ENCODE measurements around the gene TRIM47. TPM values are rescaled to one million over a fixed set of nuclear protein-coding genes. Genes with fewer than 3 reads are reported as not detected.
"Not testable (repeated sequence)": the region's sequence is repeated elsewhere in the genome, so short reads cannot be mapped to it uniquely, and the experiment has no call there.

Gene TRIM47
- total RNA-seq, 6 experiments from 2014 or later = 9.1 to 27.0 (median 21.5) TPM

DNA sequence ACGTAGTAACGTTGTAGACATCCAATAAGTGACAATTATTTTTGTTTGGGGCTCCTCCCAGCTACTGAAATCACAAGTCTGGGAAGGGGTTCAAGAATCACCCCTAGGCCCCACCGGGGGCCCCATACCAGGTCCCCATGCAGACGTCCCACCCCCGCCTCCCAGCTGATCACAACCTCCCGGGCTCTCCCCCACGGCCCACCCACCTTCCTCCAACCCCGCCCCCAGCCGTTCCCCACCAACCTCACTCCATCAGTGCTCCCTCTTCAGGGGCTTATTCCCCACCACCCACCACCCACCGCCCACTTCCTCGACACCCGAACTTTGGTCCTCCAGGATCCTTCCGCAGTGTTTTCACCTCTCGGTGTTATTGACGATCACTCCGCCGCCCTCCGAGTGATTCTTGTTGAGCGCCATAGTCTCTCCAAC, 23.5 kb downstream of the TRIM47 start:
- no peaks in the 10 kb centered on the region for H3K9me3 ChIP-seq
- H3K36me3 ChIP-seq = peaks cover 0 to 17% (median 9%) of the 10 kb centered on the region in 4 donors
- peak overlapping the region; percentile 64 to 98 (median 68) for H3K4me3 ChIP-seq
- TF ChIP-seq, protein P1, sequence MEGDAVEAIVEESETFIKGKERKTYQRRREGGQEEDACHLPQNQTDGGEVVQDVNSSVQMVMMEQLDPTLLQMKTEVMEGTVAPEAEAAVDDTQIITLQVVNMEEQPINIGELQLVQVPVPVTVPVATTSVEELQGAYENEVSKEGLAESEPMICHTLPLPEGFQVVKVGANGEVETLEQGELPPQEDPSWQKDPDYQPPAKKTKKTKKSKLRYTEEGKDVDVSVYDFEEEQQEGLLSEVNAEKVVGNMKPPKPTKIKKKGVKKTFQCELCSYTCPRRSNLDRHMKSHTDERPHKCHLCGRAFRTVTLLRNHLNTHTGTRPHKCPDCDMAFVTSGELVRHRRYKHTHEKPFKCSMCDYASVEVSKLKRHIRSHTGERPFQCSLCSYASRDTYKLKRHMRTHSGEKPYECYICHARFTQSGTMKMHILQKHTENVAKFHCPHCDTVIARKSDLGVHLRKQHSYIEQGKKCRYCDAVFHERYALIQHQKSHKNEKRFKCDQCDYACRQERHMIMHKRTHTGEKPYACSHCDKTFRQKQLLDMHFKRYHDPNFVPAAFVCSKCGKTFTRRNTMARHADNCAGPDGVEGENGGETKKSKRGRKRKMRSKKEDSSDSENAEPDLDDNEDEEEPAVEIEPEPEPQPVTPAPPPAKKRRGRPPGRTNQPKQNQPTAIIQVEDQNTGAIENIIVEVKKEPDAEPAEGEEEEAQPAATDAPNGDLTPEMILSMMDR (IDR thresholded peaks at IDR 0.05) = no peak
- TF ChIP-seq POLR2A (IDR thresholded peaks at IDR 0.05) = no peak
- ATAC-seq = peak; percentile 2 to 23 (median 4)
- peaks cover 0 to 49% (median 23%) of the 10 kb centered on the region in 4 donors for H3K4me1 ChIP-seq
- H3K27ac ChIP-seq = peak overlapping the region; percentile 87 to 100 (median 97)
- DNase-seq = peak in 2 of 3 donors; percentile 67 to 70
- no peaks in the 10 kb centered on the region for H3K27me3 ChIP-seq
- intact Hi-C loops (cut with DNase I) = no loop called here
- WGBS (ENCODE audit: insufficient coverage, low coverage, low lambda C conversion rate, missing lambda C conversion rate) = 0% methylated on average over 18 of the region's 19 CpGs

DNA sequence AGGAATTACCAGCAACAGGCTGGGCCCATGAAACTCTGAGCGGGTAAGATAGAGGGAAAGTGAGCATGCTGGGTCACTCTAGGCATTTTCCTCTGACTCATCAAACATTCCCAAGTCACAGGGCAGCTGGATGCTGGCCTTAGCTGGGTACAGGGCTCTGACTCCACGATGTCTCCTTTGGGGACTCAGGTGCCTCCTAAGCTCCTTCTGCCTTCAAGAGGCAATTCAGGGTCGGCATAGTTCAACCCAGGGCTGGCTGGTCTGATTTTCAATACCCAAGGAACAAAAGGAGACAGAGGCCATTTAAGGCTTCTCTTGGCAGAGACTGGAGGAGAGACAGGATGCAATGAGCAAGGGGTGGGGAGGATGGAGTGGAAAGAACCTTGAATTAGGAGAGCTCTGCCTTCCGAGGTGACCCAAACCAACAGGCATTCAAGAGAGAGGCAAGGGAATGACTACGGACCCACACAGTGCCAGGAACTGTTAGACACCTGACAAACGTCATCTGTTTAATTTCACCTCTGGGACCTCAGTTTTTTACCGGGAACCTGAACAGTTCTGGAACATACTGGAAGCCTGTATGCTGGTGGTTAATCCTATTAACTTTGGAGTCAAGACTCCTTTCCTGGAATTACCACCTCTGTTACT, 24.2 kb downstream of the TRIM47 start:
- Histone ChIP-seq H3K27ac (peak overlapping the region; percentile 87 to 100 (median 97)), H3K36me3 (peaks cover 2 to 24% (median 13%) of the 10 kb centered on the region in 4 donors), H3K4me1 (peaks cover 0 to 55% (median 23%) of the 10 kb centered on the region in 4 donors), H3K4me3 (peak overlapping the region; percentile 64 to 98 (median 68)), H3K27me3 (no peaks in the 10 kb centered on the region), H3K9me3 (no peaks in the 10 kb centered on the region)
- TF ChIP-seq POLR2A (IDR thresholded peaks at IDR 0.05) = peak; percentile 60
- TF ChIP-seq, protein P1 (IDR thresholded peaks at IDR 0.05) = no peak
- WGBS (ENCODE audit: insufficient coverage, low coverage, low lambda C conversion rate, missing lambda C conversion rate) = 13% methylated on average over 7 of the region's 7 CpGs
- peak in 2 of 3 donors; percentile 45 to 54 for DNase-seq
- ATAC-seq = peak in 3 of 4 donors; percentile 9 to 32 (median 26)
- intact Hi-C loops (cut with DNase I) = no loop called here

DNA sequence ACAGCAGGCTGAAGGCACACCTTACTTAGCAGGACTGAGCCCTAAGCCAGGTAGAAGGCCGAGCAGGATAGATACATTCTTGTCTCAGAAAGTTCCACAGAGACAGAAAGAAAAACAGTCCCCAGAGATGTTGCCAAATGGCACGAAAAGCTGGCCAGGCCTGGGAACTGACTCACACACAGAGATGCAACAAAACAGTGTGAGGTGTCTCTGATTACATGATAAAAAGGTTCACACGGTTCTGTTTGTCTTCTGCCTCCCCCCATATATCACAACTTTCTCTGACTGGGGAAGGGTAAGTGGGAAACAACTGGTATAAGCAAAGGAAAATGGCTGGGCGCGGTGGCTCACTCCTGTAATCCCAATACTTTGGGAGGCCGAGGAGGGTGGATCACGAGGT, 24.9 kb downstream of the TRIM47 start:
- 60% methylated on average over 7 of the region's 7 CpGs for WGBS (ENCODE audit: insufficient coverage, low coverage, low lambda C conversion rate, missing lambda C conversion rate)
- ATAC-seq = peak in 1 of 4 donors; percentile 1
- no peak for DNase-seq
- Histone ChIP-seq H3K27ac (peak overlapping the region; percentile 87 to 100 (median 97)), H3K36me3 (peaks cover 4 to 32% (median 16%) of the 10 kb centered on the region in 4 donors), H3K4me1 (peaks cover 0 to 60% (median 23%) of the 10 kb centered on the region in 4 donors), H3K4me3 (peak overlapping the region in 2 of 3 donors; percentile 64 to 68), H3K27me3 (no peaks in the 10 kb centered on the region), H3K9me3 (no peaks in the 10 kb centered on the region)
- TF ChIP-seq, protein P1 (IDR thresholded peaks at IDR 0.05) = no peak
- no peak for TF ChIP-seq POLR2A (IDR thresholded peaks at IDR 0.05)
- intact Hi-C loops (cut with DNase I) = no loop called here

DNA sequence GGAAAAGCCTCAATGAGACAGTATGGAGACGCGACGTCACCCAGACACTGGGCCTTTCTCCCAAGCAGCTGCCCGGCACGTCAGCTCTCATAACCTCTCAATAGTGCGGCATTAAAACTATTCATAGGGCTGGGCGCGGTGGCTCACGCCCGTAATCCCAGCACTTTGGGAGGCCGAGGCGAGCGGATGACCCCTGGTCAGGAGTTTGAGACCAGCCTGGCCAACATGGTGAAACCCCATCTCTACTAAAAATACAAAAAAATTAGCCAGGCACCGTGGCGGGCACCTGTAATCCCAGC, 26.7 kb downstream of the TRIM47 start:
- DNase-seq = peak in 1 of 3 donors; percentile 49
- intact Hi-C loops (cut with DNase I); ATAC-seq; H3K9me3 ChIP-seq; H3K27me3 ChIP-seq; H3K4me3 ChIP-seq: not testable (repeated sequence)
- WGBS (ENCODE audit: insufficient coverage, low coverage, low lambda C conversion rate, missing lambda C conversion rate) = 85% methylated on average over 6 of the region's 15 CpGs
- Histone ChIP-seq H3K36me3 (peaks cover 10 to 50% (median 27%) of the 10 kb centered on the region in 4 donors), H3K27ac (peak overlapping the region; percentile 61 to 89 (median 85)), H3K4me1 (peaks cover 0 to 72% (median 21%) of the 10 kb centered on the region in 4 donors)

DNA sequence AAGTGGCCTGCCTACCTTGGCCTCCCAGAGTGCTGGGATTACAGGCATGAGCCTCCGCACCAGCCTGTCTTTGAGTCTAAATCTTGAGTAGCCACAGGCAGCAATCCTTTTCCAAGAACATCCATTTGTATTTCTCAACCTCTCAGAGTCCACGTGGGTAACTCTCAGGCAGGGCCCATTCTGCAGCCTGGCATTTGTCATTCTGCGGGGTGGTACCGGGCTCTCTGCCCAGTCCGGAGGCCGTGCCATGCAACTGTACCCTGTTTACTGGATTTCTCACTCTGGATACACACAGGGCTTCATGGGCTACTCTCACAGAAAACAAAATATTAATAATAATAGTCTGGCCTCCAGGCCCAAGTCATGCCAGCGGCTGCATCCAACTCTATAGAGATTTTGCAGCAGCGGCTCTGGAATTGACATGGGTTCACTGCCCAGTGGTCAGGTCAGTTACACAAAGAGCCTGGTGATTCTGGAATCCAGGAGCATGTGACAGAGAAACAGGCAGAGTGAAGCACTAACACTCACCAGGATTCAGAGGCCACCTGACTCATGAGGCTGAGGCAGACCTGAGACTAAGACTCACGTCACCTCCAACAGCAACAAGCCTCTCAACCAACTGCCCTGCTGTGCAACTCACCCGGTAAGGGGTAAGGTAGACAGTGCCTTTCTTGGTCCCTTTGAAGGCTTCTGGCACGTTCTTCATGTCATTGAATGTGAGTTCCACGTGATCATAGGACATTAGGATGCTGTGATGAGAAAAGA, 27.3 kb downstream of the TRIM47 start:
- peak; percentile 68 to 88 (median 87) for DNase-seq
- H3K4me1 ChIP-seq = peaks cover 0 to 73% (median 19%) of the 10 kb centered on the region in 4 donors

More for the DNA sequence above, 27.3 kb downstream of the TRIM47 start:
- TF ChIP-seq POLR2A (IDR thresholded peaks at IDR 0.05) = no peak
- TF ChIP-seq, protein P1 (IDR thresholded peaks at IDR 0.05) = no peak
- intact Hi-C loops (cut with DNase I) = no loop called here
- H3K27me3 ChIP-seq = no peaks in the 10 kb centered on the region
- ATAC-seq = peak; percentile 7 to 40 (median 30)
- H3K9me3 ChIP-seq = no peaks in the 10 kb centered on the region
- 52% methylated on average over 8 of the region's 12 CpGs for WGBS (ENCODE audit: insufficient coverage, low coverage, low lambda C conversion rate, missing lambda C conversion rate)
- H3K27ac ChIP-seq = peak overlapping the region; percentile 61 to 89 (median 85)
- peaks cover 10 to 55% (median 30%) of the 10 kb centered on the region in 4 donors for H3K36me3 ChIP-seq
- no peak overlapping the region for H3K4me3 ChIP-seq
